Mucosa of gallbladder (tissue), 1 donor: ENCODE results near the gene C3orf62. TPM values are rescaled to one million over a fixed set of nuclear protein-coding genes. Genes with fewer than 3 reads are reported as not detected.

Source experiments
- total RNA-seq: library from RNA; stranded (reverse); gene quantifications from one replicate; pipeline ENCODE4 v1.2.1, GENCODE V29; 2021
- donor health status: DM: no; HTN: no; CAD: no.

Gene C3orf62
- total RNA-seq, 1 donor from 2014 or later, result 5.0 TPM

Other genes with a start within 250 kb of the C3orf62 start
- gene IMPDH2, start 247.8 kb downstream of the C3orf62 start, total RNA-seq, result 136 TPM
- gene QRICH1, start 183.2 kb downstream of the C3orf62 start, total RNA-seq, result 83.9 TPM
- 207 TPM for gene QARS1, start 172.5 kb downstream of the C3orf62 start, total RNA-seq
- 85.6 TPM for gene USP19, start 156.4 kb downstream of the C3orf62 start, total RNA-seq
- 733 TPM for gene LAMB2, start 144.2 kb downstream of the C3orf62 start, total RNA-seq
- 21.6 TPM for gene CCDC71, start 110.9 kb downstream of the C3orf62 start, total RNA-seq
- gene KLHDC8B, start 105.6 kb downstream of the C3orf62 start, total RNA-seq, result 35.1 TPM
- 60.5 TPM for gene USP4, start 62.8 kb upstream of the C3orf62 start, total RNA-seq
- gene GPX1, start 81.1 kb upstream of the C3orf62 start, total RNA-seq, result 296 TPM
- 386 TPM for gene RHOA, start 134.7 kb upstream of the C3orf62 start, total RNA-seq
- gene TCTA, start 135.2 kb upstream of the C3orf62 start, total RNA-seq, result 57.6 TPM
- 20.7 TPM for gene AMT, start 145.2 kb upstream of the C3orf62 start, total RNA-seq
- gene NICN1, start 152.1 kb upstream of the C3orf62 start, total RNA-seq, result 27.8 TPM
- 139 TPM for gene DAG1, start 193.0 kb upstream of the C3orf62 start, total RNA-seq